ENCODE data around the gene CERT1.

GRCh38 chr5:75439276-75439675 lies 72.2 kb downstream of the CERT1 start:
- TF ChIP-seq TAF1 (IDR thresholded peaks at IDR 0.05; ENCODE audit: low read depth, low read length) (no peak), POLR2AphosphoS5 (IDR thresholded peaks at IDR 0.05; ENCODE audit: low read depth, low read length) (no peak), POLR2A (IDR thresholded peaks at IDR 0.05; ENCODE audit: low read depth, low read length) (no peak), SPI1 (IDR thresholded peaks at IDR 0.05; ENCODE audit: low read depth, low read length) (no peak)

Data from GM12891 (cell line).